NCI-H187 treated with DMSO at 0.1 percent for 48 hours (cell line): Measurements from ENCODE around the gene HOOK1.
"Not testable (repeated sequence)": the region's sequence is repeated elsewhere in the genome, so short reads cannot be mapped to it uniquely, and the experiment has no call there.

Experiments
- DNase-seq: peaks from one replicate; lab custom pipeline; 2025; lab: John Stamatoyannopoulos, UW

The HOOK1 gene

GRCh38 chr1:59819566-59820438, 5.1 kb downstream of the HOOK1 start:
- no peak for DNase-seq

- DNase-seq = no peak
These were observed 12.4 kb downstream of the HOOK1 start for GRCh38 chr1:59827055-59827643.

- no peak for DNase-seq
These were observed 13.4 kb downstream of the HOOK1 start for GRCh38 chr1:59828160-59828559.

DNA sequence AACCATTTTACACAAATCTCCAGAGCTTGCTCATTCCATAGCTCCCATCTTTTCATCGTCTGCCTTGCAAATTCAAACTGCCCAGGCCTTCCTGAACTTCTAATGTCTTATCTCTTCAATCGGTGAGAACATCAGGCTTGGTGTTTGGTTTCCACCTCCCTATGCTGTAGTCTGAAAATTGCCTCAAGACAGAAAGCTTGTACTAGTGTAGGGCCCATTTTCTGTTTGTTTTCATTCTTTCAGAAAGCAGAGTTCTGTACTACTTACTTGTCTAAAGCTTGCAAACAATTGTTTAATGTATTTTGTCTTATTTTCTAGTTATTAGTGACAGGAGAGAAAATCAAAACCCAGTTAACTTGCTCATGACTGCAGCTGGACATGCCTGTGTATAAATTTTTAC, 16.8 kb downstream of the HOOK1 start:
- DNase-seq = no peak

GRCh38 chr1:59833022-59833421, 18.3 kb downstream of the HOOK1 start:
- no peak for DNase-seq

DNA sequence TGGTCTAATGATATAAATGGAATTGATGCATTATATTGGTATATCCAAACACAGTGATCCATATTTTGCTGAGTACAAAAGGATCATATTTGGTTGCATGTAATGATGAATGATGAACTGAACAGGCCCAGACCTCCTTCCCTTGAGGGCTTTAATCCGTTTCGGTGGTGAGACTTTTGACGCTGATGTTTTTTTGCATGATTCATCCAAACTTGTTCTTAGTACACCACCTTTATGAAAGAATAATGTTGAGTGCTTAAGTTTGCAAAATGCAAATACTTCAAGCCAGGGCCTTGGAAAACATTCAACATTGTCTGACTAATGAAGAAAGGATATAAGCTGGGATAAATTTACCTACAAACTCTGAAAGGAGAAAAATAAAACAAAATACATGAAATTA, 19.2 kb downstream of the HOOK1 start:
- DNase-seq = no peak

GRCh38 chr1:59837857-59838256, 23.1 kb downstream of the HOOK1 start:
- not testable (repeated sequence) for DNase-seq

DNA sequence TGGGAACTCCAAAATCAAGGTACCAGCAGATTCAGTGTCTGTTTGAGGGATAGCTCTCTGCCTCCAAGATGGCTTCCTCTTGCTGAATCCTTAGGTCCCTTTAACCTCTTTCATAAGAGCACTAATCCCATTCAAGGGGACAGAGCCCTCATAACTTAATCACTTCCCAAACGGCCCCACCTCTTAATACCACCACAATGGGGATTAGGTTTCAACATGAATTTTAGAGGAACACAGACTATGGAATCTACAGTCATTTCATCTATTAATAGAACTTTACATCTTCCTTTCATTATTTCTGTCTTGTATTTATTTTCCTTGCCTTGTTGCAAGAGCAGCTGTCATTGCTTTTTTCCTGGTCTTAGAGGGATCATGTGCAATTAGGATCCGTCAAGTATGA, 30.3 kb downstream of the HOOK1 start:
- DNase-seq = no peak

DNA sequence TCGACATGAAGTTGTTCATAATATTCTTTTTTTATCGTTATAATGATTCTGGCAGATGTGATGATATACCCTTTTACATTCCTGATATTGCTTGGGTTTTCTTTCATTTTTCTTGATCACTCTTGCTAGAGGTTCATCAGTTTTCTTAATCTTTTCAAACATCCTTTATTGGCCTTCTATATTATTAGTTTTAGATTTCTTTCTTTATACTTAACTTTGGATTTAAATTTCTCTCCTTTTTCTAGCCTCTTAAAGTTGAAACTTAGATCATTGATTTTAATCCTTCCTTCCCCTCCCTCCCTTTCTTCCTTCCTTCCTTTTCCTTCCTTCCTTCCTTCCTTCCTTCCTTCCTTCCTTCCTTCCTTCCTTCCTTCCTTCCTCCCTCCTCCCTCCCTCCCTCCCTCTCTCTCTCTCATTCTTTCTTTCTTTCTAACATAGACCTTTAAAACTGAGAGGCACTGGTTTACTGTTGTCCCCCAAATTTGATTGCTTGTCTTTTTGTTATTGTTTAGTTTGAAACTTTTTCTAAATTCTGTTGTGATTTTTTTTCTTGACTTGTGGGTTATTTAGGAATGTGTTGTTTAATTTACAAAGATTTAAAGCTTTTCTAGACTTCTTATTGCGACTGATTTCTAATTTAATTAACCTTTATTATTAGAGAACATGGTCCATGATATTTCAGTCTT, 31.6 kb downstream of the HOOK1 start:
- no peak for DNase-seq

DNA sequence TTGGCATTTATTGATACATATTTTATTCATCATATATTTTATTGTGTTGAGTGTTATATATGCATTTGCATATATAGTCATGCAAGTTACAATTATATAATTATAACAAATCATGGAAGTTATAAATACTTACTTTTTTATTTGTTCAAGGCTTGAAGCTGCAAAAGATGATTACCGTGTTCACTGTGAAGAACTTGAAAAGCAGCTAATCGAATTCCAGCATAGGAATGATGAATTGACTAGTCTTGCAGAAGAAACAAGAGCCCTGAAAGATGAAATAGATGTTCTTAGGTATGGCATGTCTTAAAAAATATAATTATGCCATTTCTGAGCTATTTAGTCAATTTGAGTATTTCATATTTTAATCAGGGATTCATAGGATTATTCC, 32.1 kb downstream of the HOOK1 start:
- DNase-seq = no peak

DNA sequence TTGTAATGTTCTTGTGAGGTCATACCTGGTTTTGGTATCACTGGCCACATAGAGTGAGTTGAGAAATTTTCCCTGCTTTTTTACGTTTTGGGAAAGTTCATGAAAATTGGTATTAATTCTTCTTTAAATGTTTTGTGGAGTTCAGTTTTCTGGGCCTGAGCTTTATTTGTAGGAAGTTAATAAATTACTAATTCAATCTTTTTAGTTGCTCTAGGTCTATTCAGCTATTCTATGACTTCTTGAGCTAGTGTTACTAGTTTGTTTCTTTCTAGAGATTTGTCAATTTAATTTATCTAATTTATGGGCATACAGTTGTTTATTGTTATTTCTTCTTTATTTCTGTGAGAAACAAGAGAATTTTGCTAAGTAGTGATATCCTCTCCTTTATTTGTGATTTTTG, 37.4 kb downstream of the HOOK1 start:
- DNase-seq = no peak

- DNase-seq = not testable (repeated sequence)
These were observed 40.5 kb downstream of the HOOK1 start for GRCh38 chr1:59855297-59855696.

- no peak for DNase-seq
These were observed 42.1 kb downstream of the HOOK1 start for GRCh38 chr1:59856725-59857338.

GRCh38 chr1:59857679-59858354, 43.1 kb downstream of the HOOK1 start:
- no peak for DNase-seq

DNA sequence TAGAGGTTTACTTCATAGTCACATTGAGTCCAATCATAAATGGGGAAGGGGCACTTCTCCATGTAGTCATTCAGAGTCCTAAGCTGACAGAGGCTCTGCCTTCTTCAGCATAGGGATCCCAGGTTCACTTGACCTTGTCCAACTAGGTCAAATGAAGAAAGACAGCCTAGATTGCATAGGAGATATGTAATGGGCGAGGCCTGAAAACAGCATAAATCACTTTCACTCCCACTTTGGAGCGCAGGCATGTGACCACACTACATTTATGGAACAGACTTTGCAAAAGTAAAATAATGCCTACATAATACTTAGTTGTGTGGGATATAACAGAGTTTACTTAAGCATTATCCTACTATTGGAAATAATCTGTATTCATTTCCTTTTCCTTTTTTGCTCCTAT, 51.7 kb downstream of the HOOK1 start:
- DNase-seq = no peak

GRCh38 chr1:59871746-59872145, 57.0 kb downstream of the HOOK1 start:
- DNase-seq = no peak

DNA sequence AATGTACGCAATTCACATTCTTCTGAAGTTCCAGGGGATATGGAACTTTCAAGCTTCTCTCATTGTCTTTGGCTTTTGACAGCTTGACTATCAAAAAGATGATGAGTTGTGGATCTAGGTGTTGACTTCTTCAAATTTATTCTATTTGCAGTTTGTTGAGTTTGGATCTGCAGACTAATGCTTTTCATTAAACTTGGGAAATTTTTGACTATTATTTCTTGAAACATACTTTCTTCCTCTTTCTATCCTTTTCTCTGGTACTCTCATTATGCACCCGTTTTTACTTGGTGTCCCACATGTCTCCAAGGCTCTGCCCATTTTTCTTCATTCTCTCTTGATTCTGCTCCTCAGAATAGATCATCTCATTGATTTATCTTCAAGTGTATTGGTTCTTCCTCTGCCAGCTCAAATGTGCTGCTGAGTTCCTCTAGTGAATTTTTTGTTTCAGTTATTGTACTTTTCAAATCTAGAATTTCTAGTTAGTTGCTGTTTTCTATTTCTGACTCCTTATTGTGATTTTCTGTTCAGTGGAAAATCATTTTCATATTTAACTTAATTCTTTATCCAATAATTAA, 62.4 kb downstream of the HOOK1 start:
- DNase-seq = no peak

- DNase-seq = no peak
These were observed 63.6 kb downstream of the HOOK1 start for GRCh38 chr1:59878370-59878769.

DNA sequence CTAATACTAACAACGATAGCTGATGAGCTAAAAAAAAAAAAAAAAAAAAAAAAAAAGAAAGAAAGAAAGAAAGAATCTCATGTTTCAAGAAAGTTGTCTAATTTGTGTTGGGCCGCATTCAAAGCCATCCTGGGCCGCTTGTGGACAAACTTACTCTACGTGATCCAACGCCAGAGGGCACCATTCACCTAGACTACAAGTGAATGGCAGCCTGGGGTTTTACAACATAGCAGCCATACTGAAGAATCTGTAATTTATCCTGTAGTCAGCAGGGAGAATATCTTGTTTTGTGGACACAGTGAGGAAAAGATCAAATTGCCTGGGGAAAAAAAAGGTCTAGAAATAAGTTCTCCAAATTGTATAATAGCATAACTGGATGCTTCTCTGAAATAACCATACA, 64.8 kb downstream of the HOOK1 start:
- no peak for DNase-seq

DNA sequence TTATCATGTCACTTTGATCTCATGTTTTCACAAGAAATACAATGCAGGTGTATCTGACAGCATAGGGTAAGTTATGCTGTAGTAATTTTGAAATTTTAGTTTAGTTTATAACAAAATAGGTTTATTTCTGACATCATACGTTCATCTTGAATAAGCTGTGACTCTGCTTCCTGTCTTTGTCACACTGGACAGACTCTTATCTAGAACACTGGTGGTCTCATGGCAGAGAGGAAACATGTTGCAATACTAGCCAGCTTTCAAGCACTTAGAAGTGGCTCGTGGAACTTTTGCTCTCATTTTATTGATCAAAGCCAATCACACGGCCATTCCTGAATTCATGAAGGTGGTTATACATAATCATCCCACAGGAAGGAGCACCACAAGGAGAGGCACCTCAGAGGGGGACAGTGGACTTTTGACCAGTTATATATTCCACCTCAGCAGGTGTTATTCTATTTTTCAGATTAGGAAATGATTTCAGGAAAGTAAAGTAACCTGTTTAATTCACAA, 65.3 kb downstream of the HOOK1 start:
- no peak for DNase-seq

DNA sequence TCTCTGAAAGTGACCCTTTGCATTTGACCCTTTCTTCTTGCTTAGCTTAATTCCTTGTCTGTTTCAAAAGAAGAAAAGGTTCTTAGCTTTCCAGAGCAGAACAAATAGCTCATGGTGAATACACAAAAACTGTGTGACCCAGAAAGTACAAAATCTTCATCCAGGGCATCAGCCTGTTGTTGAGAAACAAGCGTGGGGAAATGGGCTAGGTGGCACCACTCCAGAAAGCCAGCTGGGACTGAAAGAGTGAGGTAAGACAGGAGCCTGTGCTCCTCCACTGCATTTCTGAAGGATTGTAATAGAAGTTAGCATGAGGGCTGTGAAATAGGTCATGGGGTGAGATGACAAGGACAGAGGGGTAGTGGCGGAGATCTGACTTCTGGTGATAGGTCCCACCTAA, 66.0 kb downstream of the HOOK1 start:
- no peak for DNase-seq
